Central memory CD8-positive, alpha-beta T cell (primary cell): ENCODE measurements around the gene STPG3.

Source experiments
- ATAC-seq: fragments of 150-1000 bp; cut with Tn5 transposase; replicated peaks from 2 replicates; pipeline ENCODE4 v1.10.0; 2022; ENCODE audit warnings: mild to moderate bottlenecking, moderate FRiP score, moderate number of reproducible peaks; ENCODE audit not compliant: poor library complexity, severe bottlenecking; ENCODE audit errors: extremely low read depth
- DNase-seq, 2 donors: peaks; one replicate each; pipeline ENCODE4 v3.0.0; 2021; ENCODE audit warnings: low spot score in 2 of 2
- H3K27ac Mint-ChIP-seq: one replicate; pipeline ENCODE4 v1.8.0; 2022; ENCODE audit warnings: low read depth, mild to moderate bottlenecking, moderate library complexity, mixed read lengths
- H3K27me3 Mint-ChIP-seq: one replicate; pipeline ENCODE4 v1.8.0; 2022; ENCODE audit warnings: mixed read lengths
- H3K36me3 Mint-ChIP-seq: one replicate; pipeline ENCODE4 v1.8.0; 2022; ENCODE audit warnings: mild to moderate bottlenecking, moderate library complexity, mixed read lengths; ENCODE audit not compliant: insufficient read depth
- H3K4me1 Mint-ChIP-seq: one replicate; pipeline ENCODE4 v1.8.0; 2022; ENCODE audit warnings: mixed read lengths
- H3K4me3 Mint-ChIP-seq: one replicate; pipeline ENCODE4 v1.8.0; 2022; ENCODE audit warnings: mild to moderate bottlenecking, moderate library complexity, mixed read lengths
- H3K9me3 Mint-ChIP-seq: one replicate; pipeline ENCODE4 v1.8.0; 2022; ENCODE audit warnings: mixed read lengths

Gene STPG3

GRCh38 chr9:137299203-137299565, 48.1 kb downstream of the STPG3 start:
- no peaks in the 10 kb centered on the region for H3K9me3 Mint-ChIP-seq
- H3K27me3 Mint-ChIP-seq = peaks cover 39% of the 10 kb centered on the region
- H3K4me1 Mint-ChIP-seq = peaks cover 6% of the 10 kb centered on the region
- DNase-seq = no peak
- no peak overlapping the region for H3K4me3 Mint-ChIP-seq
- no peak for ATAC-seq
- H3K27ac Mint-ChIP-seq = no peak overlapping the region
- H3K36me3 Mint-ChIP-seq = peaks cover 10% of the 10 kb centered on the region

- H3K4me1 Mint-ChIP-seq = peaks cover 6% of the 10 kb centered on the region
- peaks cover 32% of the 10 kb centered on the region for H3K27me3 Mint-ChIP-seq
- H3K36me3 Mint-ChIP-seq = peaks cover 7% of the 10 kb centered on the region
- DNase-seq (no peak), ATAC-seq (no peak)
- no peak overlapping the region for H3K4me3 Mint-ChIP-seq
- H3K27ac Mint-ChIP-seq = no peak overlapping the region
- H3K9me3 Mint-ChIP-seq = no peaks in the 10 kb centered on the region
These were observed 48.9 kb downstream of the STPG3 start for GRCh38 chr9:137299938-137300337.

GRCh38 chr9:137300567-137301080, 49.5 kb downstream of the STPG3 start:
- no peaks in the 10 kb centered on the region for H3K9me3 Mint-ChIP-seq
- H3K4me3 Mint-ChIP-seq = peak overlapping the region; percentile 70
- ATAC-seq (no peak), DNase-seq (no peak)
- H3K27ac Mint-ChIP-seq = no peak overlapping the region
- peaks cover 7% of the 10 kb centered on the region for H3K36me3 Mint-ChIP-seq
- peaks cover 6% of the 10 kb centered on the region for H3K4me1 Mint-ChIP-seq
- H3K27me3 Mint-ChIP-seq = peaks cover 32% of the 10 kb centered on the region

GRCh38 chr9:137301081-137301947, 50.2 kb downstream of the STPG3 start:
- Mint-ChIP-seq H3K36me3 (peaks cover 7% of the 10 kb centered on the region), H3K27ac (no peak overlapping the region), H3K4me1 (peaks cover 5% of the 10 kb centered on the region), H3K4me3 (peak overlapping the region; percentile 70), H3K27me3 (peaks cover 30% of the 10 kb centered on the region), H3K9me3 (no peaks in the 10 kb centered on the region)
- DNase-seq (no peak), ATAC-seq (no peak)

GRCh38 chr9:137302118-137302448, 51.0 kb downstream of the STPG3 start, which contains the start of gene NRARP:
Gene NRARP (minus strand): TSS chr9:137302271. CDS start chr9:137301928, 343 bp downstream.
- Mint-ChIP-seq H3K4me3 (peak within 1 kb of the TSS; percentile 38), H3K27me3 (peaks cover 22% of the 10 kb centered on the region), H3K4me1 (no peaks in the 10 kb centered on the region), H3K36me3 (peaks cover 6% of the 10 kb centered on the region), H3K27ac (no peak within 1 kb of the TSS), H3K9me3 (no peaks in the 10 kb centered on the region)
- ATAC-seq = peak; percentile 74
- peak; percentile 64 to 75 for DNase-seq

GRCh38 chr9:137302449-137303150, 51.5 kb downstream of the STPG3 start:
- Mint-ChIP-seq H3K27me3 (peaks cover 17% of the 10 kb centered on the region), H3K36me3 (peaks cover 6% of the 10 kb centered on the region), H3K27ac (no peak overlapping the region), H3K4me3 (peak overlapping the region; percentile 37), H3K9me3 (no peaks in the 10 kb centered on the region), H3K4me1 (no peaks in the 10 kb centered on the region)
- peak; percentile 22 for ATAC-seq
- DNase-seq = no peak
